Prostate gland (tissue), 2 donors: Measurements from ENCODE around the gene DLG2. TPM values are rescaled to one million over a fixed set of nuclear protein-coding genes. Genes with fewer than 3 reads are reported as not detected.
A peak's percentile ranks its signal among the peaks of the same experiment; 100 is the strongest.
"Not testable (repeated sequence)": the region's sequence is repeated elsewhere in the genome, so short reads cannot be mapped to it uniquely, and the experiment has no call there.

Experiments used
- DNase-seq: peaks from one replicate; pipeline ENCODE4 v3.0.0-alpha.2; 2019; ENCODE audit warnings: low spot score
- H3K27ac ChIP-seq, 2 donors: fragments of 200-600 bp; sonication (generic); 2 replicates each; pipeline ENCODE4 v1.5.1; 2017 to 2019
- H3K27me3 ChIP-seq: fragments of 200-600 bp; sonication (generic); replicated peaks from 2 replicates; pipeline ENCODE4 v1.5.1; 2019; ENCODE audit not compliant: insufficient read depth
- H3K36me3 ChIP-seq, 2 donors: fragments of 200-600 bp; sonication (generic); 1 replicate in 1 of 2; 2 replicates in 1 of 2; pipeline versions ENCODE4 v1.5.1 to v1.8.1; 2017 to 2019
- H3K4me1 ChIP-seq: fragments of 200-600 bp; sonication (generic); replicated peaks from 2 replicates; pipeline ENCODE4 v1.5.1; 2019
- H3K4me3 ChIP-seq, 2 donors: fragments of 200-600 bp; sonication (generic); 2 replicates each; pipeline ENCODE4 v1.5.1; 2017 to 2019
- H3K9me3 ChIP-seq: fragments of 200-600 bp; sonication (generic); 2 replicates; pipeline ENCODE4 v1.5.1; 2017
- POLR2A ChIP-seq: fragments of 450-650 bp; IDR thresholded peaks from one replicate; pipeline ENCODE4 v1.6.1; 2016; ENCODE audit warnings: antibody characterized with exemption, mild to moderate bottlenecking
- POLR2AphosphoS5 ChIP-seq: sonication (generic); formaldehyde crosslinking; IDR thresholded peaks from one replicate; pipeline ENCODE4 v1.6.1; 2017; ENCODE audit warnings: antibody characterized with exemption
- WGBS: methylation state at CpG from one replicate; pipeline ENCODE4 v1.1.5; 2018; 5-methylcytosine and 5-hydroxymethylcytosine counted together
- intact Hi-C: fragments of 100-400 bp; cut with DNase I; formaldehyde crosslinking; loops from one replicate; pipeline ENCODE4 v1.14.2; 2022
- total RNA-seq, 2 donors: library from RNA; depleted of rRNA; stranded (reverse); fragments of >200 nt; gene quantifications; one replicate each; pipeline ENCODE4 v1.1.0, GENCODE V29; 2016
- TF ChIP-seq, protein P1 (sequence below), 4 experiments: fragments of 200-600 bp in 2 of 4; fragments of 450-650 bp in 2 of 4; sonication (generic) in 2 of 4; IDR thresholded peaks; 1 replicate in 3 of 4; 2 replicates in 1 of 4; pipeline ENCODE4 v1.5.1; 2016 to 2019; ENCODE audit warnings: antibody characterized with exemption in 4 of 4, mild to moderate bottlenecking in 2 of 4, moderate library complexity in 2 of 4

Gene DLG2
- total RNA-seq, 2 donors from 2014 or later: 9.8 to 16.2 TPM

DNA sequence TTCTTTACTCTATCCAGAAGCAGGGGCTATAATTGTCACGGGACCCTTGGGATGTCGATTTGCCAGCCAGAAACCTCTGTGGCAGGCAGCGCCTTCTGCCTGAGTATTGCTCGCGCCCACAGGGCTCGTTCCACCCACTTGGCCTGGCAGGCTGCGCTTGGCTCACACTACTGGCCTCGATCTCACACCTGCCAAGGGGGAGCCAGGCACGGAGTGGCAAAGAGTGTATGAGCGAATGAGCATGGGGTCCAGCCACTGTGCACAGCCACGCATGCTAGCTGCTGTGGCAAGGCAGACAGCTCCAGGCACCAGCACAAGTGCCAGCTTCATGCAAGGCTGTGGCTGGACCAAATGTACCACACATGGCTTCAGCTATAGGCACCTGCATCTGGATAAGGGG lies 599.8 kb downstream of the DLG2 start:
- WGBS: 84% methylated on average over 11 of the region's 11 CpGs

DNA sequence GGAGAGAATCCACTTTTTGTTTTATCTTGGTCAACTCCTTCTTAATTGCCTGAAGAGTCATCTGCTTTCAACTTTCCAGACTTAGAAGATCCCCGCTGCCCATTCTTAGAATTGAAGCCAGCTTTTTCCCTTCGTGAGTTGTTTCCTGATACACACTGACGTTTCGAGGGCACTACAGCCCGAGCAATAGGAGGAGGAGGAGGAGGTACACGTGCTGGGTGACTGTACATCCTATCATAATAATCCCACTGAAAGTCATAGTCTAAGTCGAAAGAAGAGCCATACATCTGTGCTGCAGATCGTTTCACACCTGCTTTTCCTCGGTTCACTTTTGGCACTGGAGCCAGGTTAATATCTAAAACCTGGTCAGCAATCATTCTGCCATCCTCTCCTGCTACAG lies 606.1 kb downstream of the DLG2 start:
- intact Hi-C loops: no loop called here
- Histone ChIP-seq H3K4me3 (no peak overlapping the region), H3K27ac (no peak overlapping the region), H3K36me3 (no peaks in the 10 kb centered on the region), H3K9me3 (no peaks in the 10 kb centered on the region), H3K4me1 (no peaks in the 10 kb centered on the region), H3K27me3 (no peaks in the 10 kb centered on the region)
- DNase-seq: no peak
- TF ChIP-seq POLR2A (no peak), POLR2AphosphoS5 (no peak)
- TF ChIP-seq, protein P1, sequence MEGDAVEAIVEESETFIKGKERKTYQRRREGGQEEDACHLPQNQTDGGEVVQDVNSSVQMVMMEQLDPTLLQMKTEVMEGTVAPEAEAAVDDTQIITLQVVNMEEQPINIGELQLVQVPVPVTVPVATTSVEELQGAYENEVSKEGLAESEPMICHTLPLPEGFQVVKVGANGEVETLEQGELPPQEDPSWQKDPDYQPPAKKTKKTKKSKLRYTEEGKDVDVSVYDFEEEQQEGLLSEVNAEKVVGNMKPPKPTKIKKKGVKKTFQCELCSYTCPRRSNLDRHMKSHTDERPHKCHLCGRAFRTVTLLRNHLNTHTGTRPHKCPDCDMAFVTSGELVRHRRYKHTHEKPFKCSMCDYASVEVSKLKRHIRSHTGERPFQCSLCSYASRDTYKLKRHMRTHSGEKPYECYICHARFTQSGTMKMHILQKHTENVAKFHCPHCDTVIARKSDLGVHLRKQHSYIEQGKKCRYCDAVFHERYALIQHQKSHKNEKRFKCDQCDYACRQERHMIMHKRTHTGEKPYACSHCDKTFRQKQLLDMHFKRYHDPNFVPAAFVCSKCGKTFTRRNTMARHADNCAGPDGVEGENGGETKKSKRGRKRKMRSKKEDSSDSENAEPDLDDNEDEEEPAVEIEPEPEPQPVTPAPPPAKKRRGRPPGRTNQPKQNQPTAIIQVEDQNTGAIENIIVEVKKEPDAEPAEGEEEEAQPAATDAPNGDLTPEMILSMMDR (IDR thresholded peaks at IDR 0.05): no peak
- 83% methylated on average over 9 of the region's 9 CpGs for WGBS

More for the DNA sequence above, 599.8 kb downstream of the DLG2 start:
- TF ChIP-seq POLR2A (no peak), POLR2AphosphoS5 (no peak)
- TF ChIP-seq, protein P1 (IDR thresholded peaks at IDR 0.05): no peak
- Histone ChIP-seq H3K27me3 (no peaks in the 10 kb centered on the region), H3K9me3 (no peaks in the 10 kb centered on the region), H3K4me1 (no peaks in the 10 kb centered on the region), H3K27ac (no peak overlapping the region), H3K4me3 (no peak overlapping the region), H3K36me3 (no peaks in the 10 kb centered on the region)
- intact Hi-C loops: no loop called here
- DNase-seq: no peak

DNA sequence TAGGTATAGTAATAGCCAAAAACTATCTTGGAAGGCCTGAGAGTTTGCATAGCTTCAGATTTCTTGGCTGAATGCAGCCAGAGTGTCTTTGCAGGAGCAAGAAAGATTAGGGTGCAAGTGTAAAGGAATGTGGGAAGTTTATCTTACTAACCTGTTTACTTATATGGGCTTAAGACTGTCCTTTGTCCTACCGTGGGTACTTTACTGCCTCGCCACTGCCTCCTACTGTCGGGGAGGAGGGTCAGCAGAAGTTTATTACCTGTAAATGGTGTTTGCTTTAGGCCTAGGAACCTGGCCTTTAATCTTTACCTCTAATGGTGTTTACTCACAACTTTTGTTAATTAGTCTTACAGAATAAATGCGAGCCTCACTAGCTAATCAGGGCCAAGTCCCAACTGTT lies 633.8 kb downstream of the DLG2 start:
- Histone ChIP-seq H3K4me3 (no peak overlapping the region), H3K27me3 (no peaks in the 10 kb centered on the region), H3K27ac (no peak overlapping the region), H3K36me3 (no peaks in the 10 kb centered on the region), H3K4me1 (no peaks in the 10 kb centered on the region), H3K9me3 (no peaks in the 10 kb centered on the region)
- WGBS: 33% methylated on average over 4 of the region's 4 CpGs
- TF ChIP-seq POLR2AphosphoS5 (no peak), POLR2A (no peak)
- TF ChIP-seq, protein P1 (IDR thresholded peaks at IDR 0.05): peak in 1 of 4 experiments; percentile 11
- no peak for DNase-seq
- intact Hi-C loops: no loop called here

DNA sequence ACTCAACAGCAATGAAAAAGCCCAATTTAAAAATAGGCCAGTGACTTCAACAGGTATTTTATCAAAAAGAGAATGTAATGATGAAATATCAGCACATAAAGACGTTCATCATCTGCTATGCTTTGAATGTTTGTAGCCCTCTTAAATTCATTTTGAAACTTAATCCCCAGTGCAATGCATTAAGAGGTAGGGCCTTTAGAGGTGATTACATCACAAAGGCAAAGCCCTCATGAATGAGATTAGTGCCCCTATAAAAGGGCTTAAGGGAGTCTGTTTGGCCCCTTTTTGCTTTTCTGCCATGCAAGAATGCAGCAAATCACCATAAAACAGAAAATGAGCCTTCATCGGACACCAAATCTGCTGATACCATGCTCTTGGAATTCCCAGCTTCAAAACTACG lies 637.0 kb downstream of the DLG2 start:
- H3K4me3 ChIP-seq: no peak overlapping the region
- DNase-seq: no peak
- 49% methylated on average over 3 of the region's 3 CpGs for WGBS
- no peak for TF ChIP-seq POLR2A
- H3K27me3 ChIP-seq: no peaks in the 10 kb centered on the region
- intact Hi-C loops: no loop called here
- no peaks in the 10 kb centered on the region for H3K9me3 ChIP-seq
- H3K36me3 ChIP-seq: no peaks in the 10 kb centered on the region
- H3K27ac ChIP-seq: no peak overlapping the region
- H3K4me1 ChIP-seq: no peaks in the 10 kb centered on the region

DNA sequence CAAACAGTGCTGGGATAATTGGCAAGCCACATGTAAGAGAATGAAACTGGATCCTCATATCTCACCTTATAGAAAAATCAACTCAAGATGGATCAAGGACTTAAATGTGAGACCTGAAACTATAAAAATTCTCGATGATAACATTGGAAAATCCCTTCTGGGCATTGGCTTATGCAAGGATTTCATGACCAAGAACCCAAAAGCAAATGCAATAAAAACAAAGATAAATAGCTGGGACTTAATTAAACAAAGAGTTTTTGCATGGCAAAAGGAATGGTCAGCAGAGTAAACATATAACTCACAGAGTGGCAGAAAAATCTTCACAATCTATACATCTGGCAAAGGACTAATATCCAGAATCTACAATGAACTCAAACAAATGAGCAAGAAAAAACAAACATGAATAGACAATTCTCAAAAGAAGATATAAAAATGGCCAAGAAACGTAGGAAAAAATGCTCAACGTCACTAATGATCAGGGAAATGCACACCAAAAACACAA lies 639.4 kb downstream of the DLG2 start:
- H3K4me3 ChIP-seq, intact Hi-C loops, H3K9me3 ChIP-seq, H3K27ac ChIP-seq, DNase-seq, H3K36me3 ChIP-seq, H3K4me1 ChIP-seq, H3K27me3 ChIP-seq: not testable (repeated sequence)
- WGBS: 50% methylated on average over 3 of the region's 3 CpGs

DNA sequence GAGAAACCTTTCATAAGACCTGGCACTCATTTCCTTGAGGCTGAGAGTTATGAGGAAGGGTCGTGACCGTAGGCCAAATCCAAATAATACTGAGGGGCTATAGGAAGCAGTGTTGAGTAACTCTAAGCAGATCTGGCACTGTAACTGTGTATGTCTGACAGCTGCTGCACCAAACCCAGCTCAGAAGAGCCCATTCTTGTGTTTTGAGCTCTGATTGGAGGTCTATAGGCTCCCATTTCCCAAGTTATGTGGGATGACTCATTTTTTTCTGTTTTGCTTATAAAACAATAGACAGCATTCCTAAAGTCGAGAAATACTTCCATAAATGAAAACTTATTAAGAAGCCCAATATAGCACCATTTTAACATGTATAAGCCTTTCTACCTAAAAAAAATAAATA lies 645.8 kb downstream of the DLG2 start:
- Histone ChIP-seq H3K4me1 (no peaks in the 10 kb centered on the region), H3K27ac (no peak overlapping the region), H3K27me3 (no peaks in the 10 kb centered on the region), H3K36me3 (no peaks in the 10 kb centered on the region), H3K4me3 (no peak overlapping the region), H3K9me3 (no peaks in the 10 kb centered on the region)
- intact Hi-C loops: no loop called here
- 82% methylated on average over 3 of the region's 3 CpGs for WGBS
- DNase-seq: no peak
- TF ChIP-seq POLR2AphosphoS5 (no peak), POLR2A (no peak)
- TF ChIP-seq, protein P1 (IDR thresholded peaks at IDR 0.05): no peak
